ENCODE results near the gene PLPPR2.
"Not testable (repeated sequence)": the region's sequence is repeated elsewhere in the genome, so short reads cannot be mapped to it uniquely, and the experiment has no call there.

PLPPR2 gene

DNA sequence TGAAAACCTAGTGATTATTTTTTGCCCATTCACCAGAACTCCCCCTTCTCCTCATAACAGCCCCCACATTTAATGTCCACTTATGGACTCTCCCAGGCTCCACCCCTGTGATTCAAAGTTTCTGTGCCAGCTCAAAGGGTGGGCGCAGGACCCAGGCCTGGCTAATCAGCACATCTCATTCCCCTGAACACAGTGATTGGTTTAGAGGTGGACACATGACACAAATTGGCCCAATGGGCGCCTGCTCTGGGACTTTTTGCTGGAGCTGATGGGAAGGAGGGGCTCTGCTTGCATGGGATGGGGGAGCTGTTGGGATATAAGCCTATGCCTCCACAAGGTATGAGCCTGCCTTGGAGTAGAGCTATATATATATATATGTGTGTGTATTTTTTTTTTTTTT lies 35.1 kb downstream of the PLPPR2 start:
- Mint-ChIP-seq H3K27ac (no peak overlapping the region), H3K36me3 (ENCODE audit: low read depth) (no peaks in the 10 kb centered on the region), H3K4me3 (no peak overlapping the region), H3K4me1 (ENCODE audit: low read depth) (peaks cover 5% of the 10 kb centered on the region), H3K27me3 (ENCODE audit: low read depth) (peaks cover 14% of the 10 kb centered on the region), H3K9me3 (peaks cover 3% of the 10 kb centered on the region)

DNA sequence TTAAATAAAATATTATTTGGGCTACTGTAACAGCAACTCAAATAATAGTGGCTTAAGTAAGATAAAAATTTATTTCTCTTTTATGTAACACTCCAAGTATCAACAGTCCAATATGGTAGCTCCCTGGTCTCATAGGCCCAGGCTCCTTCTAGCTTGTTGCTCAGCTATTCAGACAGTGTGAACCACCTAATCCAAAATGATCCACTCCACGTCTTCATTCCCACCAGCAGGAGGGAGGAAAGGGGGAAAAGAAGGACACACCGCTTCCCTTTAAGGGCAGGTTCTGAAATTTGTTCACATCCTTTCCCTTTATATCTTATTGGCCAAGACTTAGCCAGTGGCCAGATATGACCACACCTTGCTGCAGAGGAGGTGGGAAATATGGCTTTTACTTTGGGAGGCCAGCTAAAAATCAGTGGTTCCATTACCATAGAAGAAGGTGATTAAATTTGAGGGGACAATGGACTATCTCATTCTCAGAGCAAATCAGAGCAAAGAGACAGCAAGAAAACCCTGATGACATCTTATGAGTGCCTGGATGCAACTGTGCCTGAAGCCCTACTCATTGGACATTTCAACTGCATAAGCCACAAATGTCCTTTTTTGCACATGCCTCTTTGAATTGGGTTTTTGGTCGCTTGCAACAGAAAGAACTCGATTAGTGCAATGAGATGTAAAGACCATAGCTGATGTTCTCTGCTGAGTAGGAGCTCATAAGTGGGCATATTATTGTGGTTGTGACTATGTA lies 35.9 kb downstream of the PLPPR2 start:
- H3K27me3 Mint-ChIP-seq (ENCODE audit: low read depth): peaks cover 16% of the 10 kb centered on the region
- peaks cover 3% of the 10 kb centered on the region for H3K9me3 Mint-ChIP-seq
- H3K4me1 Mint-ChIP-seq (ENCODE audit: low read depth): peaks cover 5% of the 10 kb centered on the region
- H3K36me3 Mint-ChIP-seq (ENCODE audit: low read depth): no peaks in the 10 kb centered on the region
- H3K27ac Mint-ChIP-seq: no peak overlapping the region
- H3K4me3 Mint-ChIP-seq: no peak overlapping the region

- no peak overlapping the region for H3K27ac Mint-ChIP-seq
- peaks cover 5% of the 10 kb centered on the region for H3K4me1 Mint-ChIP-seq (ENCODE audit: low read depth)
- H3K27me3 Mint-ChIP-seq (ENCODE audit: low read depth): peaks cover 16% of the 10 kb centered on the region
- H3K36me3 Mint-ChIP-seq (ENCODE audit: low read depth): no peaks in the 10 kb centered on the region
- no peaks in the 10 kb centered on the region for H3K9me3 Mint-ChIP-seq
- no peak overlapping the region for H3K4me3 Mint-ChIP-seq
These were observed 41.9 kb downstream of the PLPPR2 start for GRCh38 chr19:11397089-11397610.

- H3K27me3 Mint-ChIP-seq (ENCODE audit: low read depth): peaks cover 5% of the 10 kb centered on the region
- no peak overlapping the region for H3K27ac Mint-ChIP-seq
- no peak overlapping the region for H3K4me3 Mint-ChIP-seq
- H3K36me3 Mint-ChIP-seq (ENCODE audit: low read depth): no peaks in the 10 kb centered on the region
- H3K9me3 Mint-ChIP-seq: no peaks in the 10 kb centered on the region
- H3K4me1 Mint-ChIP-seq (ENCODE audit: low read depth): no peaks in the 10 kb centered on the region
These were observed 44.4 kb downstream of the PLPPR2 start for GRCh38 chr19:11399667-11400066.

- H3K9me3 Mint-ChIP-seq: no peaks in the 10 kb centered on the region
- H3K36me3 Mint-ChIP-seq (ENCODE audit: low read depth): no peaks in the 10 kb centered on the region
- no peak overlapping the region for H3K4me3 Mint-ChIP-seq
- H3K4me1 Mint-ChIP-seq (ENCODE audit: low read depth): no peaks in the 10 kb centered on the region
- no peaks in the 10 kb centered on the region for H3K27me3 Mint-ChIP-seq (ENCODE audit: low read depth)
- H3K27ac Mint-ChIP-seq: no peak overlapping the region
These were observed 45.6 kb downstream of the PLPPR2 start for GRCh38 chr19:11400798-11401197.

DNA sequence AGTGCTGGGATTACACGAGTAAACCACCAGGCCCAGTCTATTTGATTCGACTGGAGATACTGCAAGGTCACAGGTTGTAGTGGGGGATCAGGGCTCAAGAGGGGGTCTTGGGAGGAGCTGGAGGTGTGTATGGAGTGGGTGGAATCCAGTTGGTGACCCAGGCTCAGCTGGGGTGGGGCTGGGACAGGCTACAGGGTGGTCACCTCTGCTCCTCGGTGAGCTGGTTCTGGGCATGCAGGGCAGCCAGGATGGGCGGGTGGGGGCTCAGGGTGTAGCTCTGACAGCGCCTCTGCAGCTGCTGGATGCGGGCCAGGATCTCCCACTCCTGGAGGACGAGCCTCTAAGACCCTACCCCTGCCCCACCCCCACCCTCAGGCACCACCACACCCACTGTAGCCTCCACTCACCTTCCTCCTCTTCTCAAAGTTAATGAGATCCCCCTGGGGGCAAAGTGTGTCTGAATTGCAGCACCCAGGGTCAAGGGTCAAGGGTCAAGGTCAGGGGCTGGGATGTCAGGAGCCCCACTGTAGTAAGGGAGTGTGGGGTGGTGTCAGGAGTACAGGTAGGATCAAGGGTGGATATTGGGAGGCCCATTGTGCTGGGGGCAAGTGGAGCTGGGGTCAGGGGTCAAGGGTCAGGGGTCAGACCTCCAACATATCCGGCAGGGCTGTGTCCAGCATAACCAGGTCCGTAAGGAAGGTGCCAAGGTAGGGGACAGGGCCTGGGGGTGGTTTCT lies 46.7 kb downstream of the PLPPR2 start:
- Mint-ChIP-seq H3K4me1 (ENCODE audit: low read depth) (no peaks in the 10 kb centered on the region), H3K27ac (no peak overlapping the region)

GRCh38 chr19:11404588-11405222 lies 49.5 kb downstream of the PLPPR2 start:
- Mint-ChIP-seq H3K27me3 (ENCODE audit: low read depth) (peaks cover 5% of the 10 kb centered on the region), H3K4me1 (ENCODE audit: low read depth) (no peaks in the 10 kb centered on the region), H3K36me3 (ENCODE audit: low read depth) (no peaks in the 10 kb centered on the region), H3K4me3 (no peak overlapping the region), H3K27ac (no peak overlapping the region), H3K9me3 (no peaks in the 10 kb centered on the region)

More for the DNA sequence above, 46.7 kb downstream of the PLPPR2 start:
- Mint-ChIP-seq H3K36me3 (ENCODE audit: low read depth) (no peaks in the 10 kb centered on the region), H3K4me3 (no peak overlapping the region), H3K9me3 (no peaks in the 10 kb centered on the region), H3K27me3 (ENCODE audit: low read depth) (peaks cover under 1% of the 10 kb centered on the region)

DNA sequence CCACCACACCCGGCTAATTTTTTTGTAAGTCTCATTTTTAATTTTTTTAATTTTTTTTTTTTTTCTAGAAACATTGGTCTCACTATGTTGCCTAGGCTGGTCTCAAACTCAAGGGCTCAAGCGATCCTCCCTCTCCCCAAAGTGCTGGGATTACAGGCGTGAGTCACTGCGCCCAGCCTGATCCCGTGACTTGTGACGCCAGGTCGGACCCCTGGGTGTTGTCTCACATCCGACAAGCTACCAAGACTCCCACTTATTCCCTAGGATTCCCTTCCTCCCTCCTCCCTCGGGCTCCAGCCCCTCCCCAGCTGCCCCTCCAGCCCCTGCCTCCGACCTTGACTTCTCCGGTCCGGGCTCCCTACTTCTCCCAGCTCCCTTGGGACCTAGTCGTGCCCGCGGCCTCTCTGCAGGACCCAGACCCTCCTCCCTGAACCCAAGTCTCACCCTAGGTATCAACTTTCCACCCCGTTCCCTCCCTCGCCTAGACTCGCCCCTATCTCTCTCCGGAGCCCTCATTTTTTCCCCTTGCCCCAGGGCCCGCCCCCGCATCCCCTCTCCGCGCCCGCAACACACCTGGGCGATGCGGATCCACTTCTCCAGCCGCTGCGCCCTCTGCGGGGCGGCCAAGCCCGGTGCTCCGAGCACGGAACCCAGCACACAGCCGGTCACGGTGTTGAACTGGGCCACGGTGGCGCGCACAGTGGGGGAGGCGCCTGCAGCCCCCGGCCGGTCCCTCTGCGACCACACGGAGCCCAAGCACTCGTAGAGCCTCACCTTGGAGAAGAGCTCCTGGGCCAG lies 50.8 kb downstream of the PLPPR2 start:
- peaks cover 10% of the 10 kb centered on the region for H3K27me3 Mint-ChIP-seq (ENCODE audit: low read depth)
- no peaks in the 10 kb centered on the region for H3K9me3 Mint-ChIP-seq
- H3K4me1 Mint-ChIP-seq (ENCODE audit: low read depth): no peaks in the 10 kb centered on the region
- H3K4me3 Mint-ChIP-seq: no peak overlapping the region
- H3K27ac Mint-ChIP-seq: no peak overlapping the region
- no peaks in the 10 kb centered on the region for H3K36me3 Mint-ChIP-seq (ENCODE audit: low read depth)

DNA sequence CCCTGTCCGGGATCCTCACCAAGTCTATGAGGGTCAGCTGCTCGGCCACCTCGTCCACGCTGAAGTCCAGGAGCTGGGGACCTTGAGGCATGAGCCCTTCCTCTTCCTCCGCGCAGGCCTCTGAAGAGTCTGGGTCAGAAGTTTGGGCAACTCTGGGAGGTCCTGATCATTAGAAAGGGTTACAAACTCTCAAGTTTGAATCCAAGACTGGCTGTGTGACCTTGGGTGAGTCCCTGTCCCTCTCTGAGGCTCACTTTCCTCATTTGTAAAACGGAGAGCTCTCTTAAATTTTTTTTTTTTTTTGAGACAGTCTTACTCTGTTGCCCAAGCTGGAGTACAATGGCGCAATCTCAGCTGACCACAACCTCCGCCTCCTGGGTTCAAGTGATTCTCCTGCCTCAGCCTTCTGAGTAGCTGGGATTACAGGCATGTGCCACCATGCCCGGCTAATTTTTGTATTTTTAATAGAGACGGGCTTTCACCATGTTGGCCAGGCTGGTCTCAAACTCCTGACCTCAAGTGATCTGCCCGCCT lies 51.5 kb downstream of the PLPPR2 start:
- H3K27me3 Mint-ChIP-seq (ENCODE audit: low read depth); H3K4me3 Mint-ChIP-seq; H3K27ac Mint-ChIP-seq; H3K4me1 Mint-ChIP-seq (ENCODE audit: low read depth); H3K9me3 Mint-ChIP-seq; H3K36me3 Mint-ChIP-seq (ENCODE audit: low read depth): not testable (repeated sequence)

GRCh38 chr19:11408591-11408990 lies 53.4 kb downstream of the PLPPR2 start:
- H3K9me3 Mint-ChIP-seq: no peaks in the 10 kb centered on the region
- peaks cover 10% of the 10 kb centered on the region for H3K27me3 Mint-ChIP-seq (ENCODE audit: low read depth)

DNA sequence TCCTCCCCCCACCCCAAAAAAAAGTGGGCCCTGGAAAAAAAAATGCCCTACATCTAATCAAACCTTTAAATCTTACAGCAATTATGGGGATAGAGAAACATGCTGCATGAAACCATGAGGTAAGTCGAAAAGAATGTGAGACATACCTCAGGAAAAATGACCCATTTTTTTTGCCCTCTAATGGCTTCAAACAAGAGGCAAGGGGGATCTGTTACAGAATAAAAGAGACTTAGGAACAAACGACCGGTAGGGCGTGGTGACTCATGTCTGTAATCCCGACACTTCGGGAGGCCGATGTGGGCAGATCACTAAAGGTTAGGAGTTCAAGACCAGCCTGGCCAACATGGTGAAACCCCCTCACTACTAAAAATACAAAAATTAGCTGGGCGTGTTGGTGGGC lies 55.5 kb downstream of the PLPPR2 start:
- Mint-ChIP-seq H3K36me3 (ENCODE audit: low read depth) (no peaks in the 10 kb centered on the region), H3K9me3 (no peaks in the 10 kb centered on the region), H3K4me3 (no peak overlapping the region), H3K27me3 (ENCODE audit: low read depth) (peaks cover 18% of the 10 kb centered on the region), H3K4me1 (ENCODE audit: low read depth) (no peaks in the 10 kb centered on the region), H3K27ac (no peak overlapping the region)

More at GRCh38 chr19:11408591-11408990, 53.4 kb downstream of the PLPPR2 start:
- H3K4me3 Mint-ChIP-seq: no peak overlapping the region
- no peaks in the 10 kb centered on the region for H3K4me1 Mint-ChIP-seq (ENCODE audit: low read depth)
- no peak overlapping the region for H3K27ac Mint-ChIP-seq
- H3K36me3 Mint-ChIP-seq (ENCODE audit: low read depth): no peaks in the 10 kb centered on the region

DNA sequence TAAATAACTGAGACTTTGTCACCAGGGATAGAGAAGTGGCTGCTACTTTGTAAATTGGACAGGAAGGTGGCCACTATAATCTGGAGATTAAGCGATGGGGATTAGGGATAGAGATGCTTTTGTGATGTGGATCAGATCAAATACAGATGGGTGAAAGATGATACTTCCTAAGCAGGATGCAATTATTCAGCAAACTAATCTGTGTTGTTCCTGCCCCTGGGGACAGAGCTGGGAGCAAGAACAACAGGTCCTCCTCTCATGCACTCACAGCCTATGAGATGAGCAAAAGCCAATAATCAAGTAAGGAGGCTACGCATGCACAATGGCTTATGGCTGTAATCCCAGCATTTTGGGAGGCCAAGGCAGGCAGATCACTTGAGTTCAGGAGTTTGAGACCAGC lies 59.3 kb downstream of the PLPPR2 start:
- no peak overlapping the region for H3K27ac Mint-ChIP-seq
- H3K4me1 Mint-ChIP-seq (ENCODE audit: low read depth): no peaks in the 10 kb centered on the region
- H3K4me3 Mint-ChIP-seq: no peak overlapping the region
- H3K27me3 Mint-ChIP-seq (ENCODE audit: low read depth): peaks cover 47% of the 10 kb centered on the region
- H3K36me3 Mint-ChIP-seq (ENCODE audit: low read depth): no peaks in the 10 kb centered on the region
- no peaks in the 10 kb centered on the region for H3K9me3 Mint-ChIP-seq

Data from T-helper 1 cell treated with Interleukin-12 subunit alpha and Interleukin-12 subunit beta and Interleukin-4 antibody, amounts not matched to agents 30 μg/mL and 1 μg/mL, for 36 hours (primary cell).